Mammary epithelial cell (primary cell): ENCODE measurements around the gene MAPK8IP3.
"Not testable (repeated sequence)": the region's sequence is repeated elsewhere in the genome, so short reads cannot be mapped to it uniquely, and the experiment has no call there.

ENCODE experiments used
- CTCF ChIP-seq, 2 donors: IDR thresholded peaks in 1 of 2; conservative IDR thresholded peaks in 1 of 2; 2 replicates each; pipeline ENCODE4 v1.5.1; 2011 to 2012; ENCODE audit warnings: inconsistent platforms in 2 of 2, low read length in 2 of 2, mild to moderate bottlenecking in 2 of 2, control low read depth in 1 of 2, low read depth in 1 of 2; ENCODE audit not compliant: insufficient read depth in 1 of 2; ENCODE audit errors: extremely low read depth in 1 of 2
- EZH2 ChIP-seq: IDR thresholded peaks from 2 replicates; pipeline ENCODE4 v1.6.1; 2012; ENCODE audit warnings: low read length, inconsistent platforms, borderline replicate concordance

- not testable (repeated sequence) for TF ChIP-seq CTCF (conservative IDR thresholded peaks at IDR 0.05 in 1 of 2, IDR thresholded peaks at IDR 0.05 in 1 of 2; ENCODE audit: extremely low read depth in 1 of 2, insufficient read depth in 1 of 2, low read depth in 1 of 2, low read length in 2 of 2); EZH2
Measured at GRCh38 chr16:1719559-1720229, 13.7 kb downstream of the MAPK8IP3 start.
